HG03108 (cell line): ENCODE measurements around the gene NR3C1.

ENCODE experiments used
- ATAC-seq: cut with Tn5 transposase; IDR thresholded peaks from one replicate; pipeline ENCODE4 v1.9.1; 2021; ENCODE audit warnings: moderate library complexity; ENCODE audit not compliant: unreplicated experiment

The NR3C1 gene

GRCh38 chr5:143314099-143314498, 89.4 kb downstream of the NR3C1 start:
- no peak for ATAC-seq

GRCh38 chr5:143313298-143313852, 90.1 kb downstream of the NR3C1 start:
- ATAC-seq, result no peak

- ATAC-seq, result no peak
Observed at GRCh38 chr5:143312822-143313221, 90.7 kb downstream of the NR3C1 start.

GRCh38 chr5:143311955-143312354, 91.5 kb downstream of the NR3C1 start:
- no peak for ATAC-seq

- ATAC-seq, result no peak
Observed at GRCh38 chr5:143311428-143311827, 92.1 kb downstream of the NR3C1 start.

- no peak for ATAC-seq
Observed at GRCh38 chr5:143309661-143310431, 93.6 kb downstream of the NR3C1 start.

GRCh38 chr5:143308731-143309130, 94.8 kb downstream of the NR3C1 start:
- ATAC-seq, result no peak

GRCh38 chr5:143306040-143306439, 97.4 kb downstream of the NR3C1 start:
- no peak for ATAC-seq

- ATAC-seq, result no peak
Observed at GRCh38 chr5:143304836-143305475, 98.5 kb downstream of the NR3C1 start.

GRCh38 chr5:143302341-143303045, 101.0 kb downstream of the NR3C1 start:
- ATAC-seq, result no peak

GRCh38 chr5:143297756-143298155, 105.7 kb downstream of the NR3C1 start:
- ATAC-seq, result no peak

GRCh38 chr5:143290125-143290524, 113.4 kb downstream of the NR3C1 start:
- no peak for ATAC-seq

- ATAC-seq, result no peak
Observed at GRCh38 chr5:143284521-143284920, 119.0 kb downstream of the NR3C1 start.

GRCh38 chr5:143284002-143284401, 119.5 kb downstream of the NR3C1 start:
- ATAC-seq, result no peak

GRCh38 chr5:143281226-143281625, 122.3 kb downstream of the NR3C1 start:
- ATAC-seq, result no peak

GRCh38 chr5:143279698-143280097, 123.8 kb downstream of the NR3C1 start:
- no peak for ATAC-seq

GRCh38 chr5:143277536-143277935, 126.0 kb downstream of the NR3C1 start:
- ATAC-seq, result no peak

- ATAC-seq, result no peak
Observed at GRCh38 chr5:143275512-143276363, 127.7 kb downstream of the NR3C1 start.

GRCh38 chr5:143274952-143275351, 128.5 kb downstream of the NR3C1 start:
- ATAC-seq, result no peak

- ATAC-seq, result no peak
Observed at GRCh38 chr5:143271431-143271830, 132.1 kb downstream of the NR3C1 start.

- no peak for ATAC-seq
Observed at GRCh38 chr5:143268388-143268787, 135.1 kb downstream of the NR3C1 start.
